Panc1 (cell line): ENCODE data around the gene MCU. TPM values are rescaled to one million over a fixed set of nuclear protein-coding genes. Genes with fewer than 3 reads are reported as not detected.

Source experiments
- ATAC-seq: fragments of 200-7000 bp; cut with Tn5 transposase; 2 replicates; pipeline ENCODE4 v1.9.1; 2020; ENCODE audit warnings: mild to moderate bottlenecking, moderate library complexity
- BruUV-seq: library from RNA; stranded (reverse); fragments of 400-500 nt; replicated peaks from 2 replicates; lab custom pipeline; 2021; lab: Mats Ljungman, UMichigan
- CTCF ChIA-PET: fragments of 300-600 bp; sonication (Branson Sonifier 250); formaldehyde crosslinking; loops from one replicate; lab custom pipeline; 2022; ENCODE audit warnings: antibody characterized with exemption; lab: Charles Lee
- POLR2A ChIA-PET: fragments of 300-600 bp; sonication (Branson Sonifier 250); formaldehyde crosslinking; loops from one replicate; lab custom pipeline; 2022; ENCODE audit warnings: antibody characterized with exemption; lab: Charles Lee
- DNase-seq: peaks from one replicate; pipeline ENCODE4 v3.0.0-alpha.2; 2010; ENCODE audit warnings: low read depth, low spot score
- H3K27ac ChIP-seq: 2 replicates; pipeline ENCODE4 v1.5.1; 2011; ENCODE audit warnings: mild to moderate bottlenecking, low read length, inconsistent platforms
- H3K27me3 ChIP-seq: fragments of 200-500 bp; sonication (Bioruptor generic); 2 replicates; pipeline ENCODE4 v1.6.0; 2014; ENCODE audit warnings: low read length, inconsistent platforms; ENCODE audit not compliant: control insufficient read depth, insufficient read depth
- H3K36me3 ChIP-seq: fragments of 200-500 bp; sonication (Bioruptor generic); 2 replicates; pipeline ENCODE4 v1.5.1; 2014; ENCODE audit warnings: inconsistent platforms, mild to moderate bottlenecking, low read length, moderate library complexity; ENCODE audit not compliant: control insufficient read depth, insufficient read depth
- H3K4me1 ChIP-seq: 2 replicates; pipeline ENCODE4 v1.5.1; 2011; ENCODE audit warnings: inconsistent platforms, mild to moderate bottlenecking, low read length, moderate library complexity; ENCODE audit not compliant: control insufficient read depth, insufficient read depth
- H3K4me3 ChIP-seq, 2 experiments: 2 replicates each; pipeline ENCODE4 v1.5.1; 2011 to 2012; ENCODE audit warnings: low read depth in 2 of 2, low read length in 2 of 2, mild to moderate bottlenecking in 2 of 2, inconsistent platforms in 1 of 2, moderate library complexity in 1 of 2
- H3K9me3 ChIP-seq: fragments of 200-500 bp; sonication (Bioruptor generic); 2 replicates; pipeline ENCODE4 v1.5.1; 2014; ENCODE audit warnings: low read depth, mild to moderate bottlenecking, inconsistent platforms, low read length, moderate library complexity; ENCODE audit not compliant: control insufficient read depth, insufficient read depth
- POLR2AphosphoS5 ChIP-seq: IDR thresholded peaks from 2 replicates; pipeline ENCODE4 v1.6.1; 2012; ENCODE audit warnings: mild to moderate bottlenecking, low read depth, low read length, moderate library complexity
- SIN3A ChIP-seq: IDR thresholded peaks from 2 replicates; pipeline ENCODE4 v1.6.1; 2012; ENCODE audit warnings: low read depth, mild to moderate bottlenecking, low read length, moderate library complexity, borderline replicate concordance; ENCODE audit not compliant: insufficient read depth
- TCF7L2 ChIP-seq: IDR thresholded peaks from 2 replicates; pipeline ENCODE4 v1.6.1; 2011; ENCODE audit warnings: mild to moderate bottlenecking, low read depth, low read length, inconsistent platforms
- in situ Hi-C: cut with HindIII; loops from 2 replicates; pipeline ENCODE4 v1.10.0; 2016; ENCODE audit warnings: low sequenced_read_pairs, low pct_unique_long_range_greater_than_20kb
- intact Hi-C: fragments of 100-400 bp; cut with micrococcal nuclease; formaldehyde crosslinking; loops from one replicate; pipeline ENCODE4 v1.10.0; 2022; ENCODE audit not compliant: unreplicated experiment
- total RNA-seq: library from RNA; stranded (reverse); gene quantifications from one replicate; pipeline ENCODE4 v1.2.1, GENCODE V29; 2021; ENCODE audit not compliant: unreplicated experiment
- TF ChIP-seq, protein P1 (sequence below), 2 experiments: IDR thresholded peaks; 2 replicates each; pipeline ENCODE4 v1.6.1; 2011 to 2012; ENCODE audit warnings: low read depth in 2 of 2, control low read depth in 1 of 2, low read length in 1 of 2, mild to moderate bottlenecking in 1 of 2, moderate library complexity in 1 of 2; ENCODE audit not compliant: insufficient read depth in 1 of 2
- TF ChIP-seq, protein P2 (sequence below): fragments of 450-650 bp; IDR thresholded peaks from 2 replicates; pipeline ENCODE4 v1.5.1; 2017; ENCODE audit warnings: mild to moderate bottlenecking

Gene MCU
- total RNA-seq, 1 experiment from 2014 or later, result 31.6 TPM

DNA sequence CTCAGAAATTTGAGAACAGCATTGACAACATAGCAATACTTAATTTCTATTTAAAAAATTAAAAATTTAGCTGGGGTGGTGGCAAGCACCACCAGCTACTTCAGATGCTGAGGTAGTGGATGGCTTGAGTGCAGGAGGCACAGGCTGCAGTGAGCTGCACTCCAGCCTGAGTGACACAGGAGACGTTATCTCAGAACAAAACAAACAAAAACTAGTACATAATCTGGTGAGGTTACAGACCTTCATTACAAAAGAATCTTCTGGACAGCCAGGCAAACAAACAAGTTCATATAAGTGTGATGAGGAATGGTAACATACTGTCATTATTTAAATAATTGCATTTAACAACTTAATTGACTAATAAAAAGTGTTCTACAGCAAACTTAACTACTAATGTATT, 124.6 kb downstream of the MCU start:
- Histone ChIP-seq H3K9me3 (no peaks in the 10 kb centered on the region), H3K36me3 (no peaks in the 10 kb centered on the region), H3K4me3 (no peak overlapping the region), H3K27ac (no peak overlapping the region), H3K27me3 (no peaks in the 10 kb centered on the region), H3K4me1 (peaks cover 12% of the 10 kb centered on the region)
- ChIA-PET POLR2A (no interaction called here), CTCF (no interaction called here)
- TF ChIP-seq, protein P1, sequence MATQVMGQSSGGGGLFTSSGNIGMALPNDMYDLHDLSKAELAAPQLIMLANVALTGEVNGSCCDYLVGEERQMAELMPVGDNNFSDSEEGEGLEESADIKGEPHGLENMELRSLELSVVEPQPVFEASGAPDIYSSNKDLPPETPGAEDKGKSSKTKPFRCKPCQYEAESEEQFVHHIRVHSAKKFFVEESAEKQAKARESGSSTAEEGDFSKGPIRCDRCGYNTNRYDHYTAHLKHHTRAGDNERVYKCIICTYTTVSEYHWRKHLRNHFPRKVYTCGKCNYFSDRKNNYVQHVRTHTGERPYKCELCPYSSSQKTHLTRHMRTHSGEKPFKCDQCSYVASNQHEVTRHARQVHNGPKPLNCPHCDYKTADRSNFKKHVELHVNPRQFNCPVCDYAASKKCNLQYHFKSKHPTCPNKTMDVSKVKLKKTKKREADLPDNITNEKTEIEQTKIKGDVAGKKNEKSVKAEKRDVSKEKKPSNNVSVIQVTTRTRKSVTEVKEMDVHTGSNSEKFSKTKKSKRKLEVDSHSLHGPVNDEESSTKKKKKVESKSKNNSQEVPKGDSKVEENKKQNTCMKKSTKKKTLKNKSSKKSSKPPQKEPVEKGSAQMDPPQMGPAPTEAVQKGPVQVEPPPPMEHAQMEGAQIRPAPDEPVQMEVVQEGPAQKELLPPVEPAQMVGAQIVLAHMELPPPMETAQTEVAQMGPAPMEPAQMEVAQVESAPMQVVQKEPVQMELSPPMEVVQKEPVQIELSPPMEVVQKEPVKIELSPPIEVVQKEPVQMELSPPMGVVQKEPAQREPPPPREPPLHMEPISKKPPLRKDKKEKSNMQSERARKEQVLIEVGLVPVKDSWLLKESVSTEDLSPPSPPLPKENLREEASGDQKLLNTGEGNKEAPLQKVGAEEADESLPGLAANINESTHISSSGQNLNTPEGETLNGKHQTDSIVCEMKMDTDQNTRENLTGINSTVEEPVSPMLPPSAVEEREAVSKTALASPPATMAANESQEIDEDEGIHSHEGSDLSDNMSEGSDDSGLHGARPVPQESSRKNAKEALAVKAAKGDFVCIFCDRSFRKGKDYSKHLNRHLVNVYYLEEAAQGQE (IDR thresholded peaks at IDR 0.05; ENCODE audit: insufficient read depth in 1 of 2, low read depth in 2 of 2, low read length in 1 of 2), result no peak
- TF ChIP-seq POLR2AphosphoS5, result no peak
- TF ChIP-seq, protein P2, sequence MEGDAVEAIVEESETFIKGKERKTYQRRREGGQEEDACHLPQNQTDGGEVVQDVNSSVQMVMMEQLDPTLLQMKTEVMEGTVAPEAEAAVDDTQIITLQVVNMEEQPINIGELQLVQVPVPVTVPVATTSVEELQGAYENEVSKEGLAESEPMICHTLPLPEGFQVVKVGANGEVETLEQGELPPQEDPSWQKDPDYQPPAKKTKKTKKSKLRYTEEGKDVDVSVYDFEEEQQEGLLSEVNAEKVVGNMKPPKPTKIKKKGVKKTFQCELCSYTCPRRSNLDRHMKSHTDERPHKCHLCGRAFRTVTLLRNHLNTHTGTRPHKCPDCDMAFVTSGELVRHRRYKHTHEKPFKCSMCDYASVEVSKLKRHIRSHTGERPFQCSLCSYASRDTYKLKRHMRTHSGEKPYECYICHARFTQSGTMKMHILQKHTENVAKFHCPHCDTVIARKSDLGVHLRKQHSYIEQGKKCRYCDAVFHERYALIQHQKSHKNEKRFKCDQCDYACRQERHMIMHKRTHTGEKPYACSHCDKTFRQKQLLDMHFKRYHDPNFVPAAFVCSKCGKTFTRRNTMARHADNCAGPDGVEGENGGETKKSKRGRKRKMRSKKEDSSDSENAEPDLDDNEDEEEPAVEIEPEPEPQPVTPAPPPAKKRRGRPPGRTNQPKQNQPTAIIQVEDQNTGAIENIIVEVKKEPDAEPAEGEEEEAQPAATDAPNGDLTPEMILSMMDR, result no peak
- no peak for TF ChIP-seq SIN3A
- no peak for TF ChIP-seq TCF7L2
- no peak for ATAC-seq
- DNase-seq, result no peak
- in situ Hi-C loops (no loop called here), intact Hi-C loops (no loop called here)
- no TSS peak for BruUV-seq

DNA sequence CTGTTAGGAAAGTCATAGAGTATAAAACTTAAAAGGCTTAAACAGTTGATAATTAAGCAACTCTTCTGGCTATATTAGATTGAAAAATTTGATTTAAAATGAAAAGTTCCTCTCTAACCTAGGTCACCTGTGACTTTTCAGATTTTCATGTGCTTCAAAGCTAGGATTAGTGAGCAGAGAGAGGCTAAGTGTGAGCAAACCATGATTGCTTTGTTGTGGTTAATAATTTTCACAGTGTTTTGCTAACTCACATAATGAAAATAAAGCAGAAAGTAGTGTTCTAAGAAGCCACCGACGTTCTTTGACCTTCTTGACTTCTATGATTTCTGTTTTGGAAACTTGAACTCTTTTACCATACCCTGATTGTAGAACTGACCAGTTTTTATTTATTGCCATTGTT, 126.1 kb downstream of the MCU start:
- POLR2A ChIA-PET, result interaction anchor here (0.6 kb wide), 1 partner anchor 70 kb away, joined by 4 read pairs; no protein-coding TSS in a partner anchor
- BruUV-seq, result no TSS peak
- no peak for TF ChIP-seq SIN3A
- TF ChIP-seq, protein P2, result no peak
- no peak for TF ChIP-seq TCF7L2
- no peak for TF ChIP-seq POLR2AphosphoS5
- TF ChIP-seq, protein P1 (IDR thresholded peaks at IDR 0.05; ENCODE audit: insufficient read depth in 1 of 2, low read depth in 2 of 2, low read length in 1 of 2), result no peak
- intact Hi-C loops (no loop called here), in situ Hi-C loops (no loop called here)
- Histone ChIP-seq H3K36me3 (no peaks in the 10 kb centered on the region), H3K9me3 (no peaks in the 10 kb centered on the region; the same call in 1 of the 2 replicates), H3K4me1 (peaks cover 6% of the 10 kb centered on the region; the same call in 1 of the 2 replicates), H3K27ac (no peak overlapping the region), H3K4me3 (no peak overlapping the region), H3K27me3 (no peaks in the 10 kb centered on the region)
- no peak for ATAC-seq
- CTCF ChIA-PET, result no interaction called here
- no peak for DNase-seq
